ENCODE data around the gene ERBB4.

DNA sequence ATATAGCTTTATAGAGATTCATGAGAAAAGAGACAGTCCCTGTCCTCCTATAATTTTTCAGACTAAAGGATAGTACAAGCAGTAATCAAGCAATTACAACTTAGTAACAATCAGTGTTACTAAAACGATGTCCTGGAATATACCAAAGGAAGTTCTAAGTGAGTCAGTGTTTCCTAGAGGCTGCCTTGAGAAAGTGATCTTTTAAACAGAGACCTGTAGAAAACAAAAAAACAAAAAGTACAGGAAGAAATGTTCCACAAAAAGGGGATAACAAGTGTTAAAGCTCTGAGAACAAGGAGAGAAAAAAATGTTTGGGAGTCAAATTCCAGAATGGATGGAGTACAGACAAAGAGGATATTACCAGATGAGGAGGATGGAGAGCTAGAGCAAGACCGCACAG, 556.4 kb downstream of the ERBB4 start:
- TF ChIP-seq TOX (CRISPR knock-in tag; IDR thresholded peaks at IDR 0.05; ENCODE audit: borderline replicate concordance) (no peak), BACH2 (CRISPR knock-in tag; IDR thresholded peaks at IDR 0.05; ENCODE audit: borderline replicate concordance) (no peak), ZFP30 (CRISPR knock-in tag; IDR thresholded peaks at IDR 0.05) (no peak)
- TF ChIP-seq, protein P1, sequence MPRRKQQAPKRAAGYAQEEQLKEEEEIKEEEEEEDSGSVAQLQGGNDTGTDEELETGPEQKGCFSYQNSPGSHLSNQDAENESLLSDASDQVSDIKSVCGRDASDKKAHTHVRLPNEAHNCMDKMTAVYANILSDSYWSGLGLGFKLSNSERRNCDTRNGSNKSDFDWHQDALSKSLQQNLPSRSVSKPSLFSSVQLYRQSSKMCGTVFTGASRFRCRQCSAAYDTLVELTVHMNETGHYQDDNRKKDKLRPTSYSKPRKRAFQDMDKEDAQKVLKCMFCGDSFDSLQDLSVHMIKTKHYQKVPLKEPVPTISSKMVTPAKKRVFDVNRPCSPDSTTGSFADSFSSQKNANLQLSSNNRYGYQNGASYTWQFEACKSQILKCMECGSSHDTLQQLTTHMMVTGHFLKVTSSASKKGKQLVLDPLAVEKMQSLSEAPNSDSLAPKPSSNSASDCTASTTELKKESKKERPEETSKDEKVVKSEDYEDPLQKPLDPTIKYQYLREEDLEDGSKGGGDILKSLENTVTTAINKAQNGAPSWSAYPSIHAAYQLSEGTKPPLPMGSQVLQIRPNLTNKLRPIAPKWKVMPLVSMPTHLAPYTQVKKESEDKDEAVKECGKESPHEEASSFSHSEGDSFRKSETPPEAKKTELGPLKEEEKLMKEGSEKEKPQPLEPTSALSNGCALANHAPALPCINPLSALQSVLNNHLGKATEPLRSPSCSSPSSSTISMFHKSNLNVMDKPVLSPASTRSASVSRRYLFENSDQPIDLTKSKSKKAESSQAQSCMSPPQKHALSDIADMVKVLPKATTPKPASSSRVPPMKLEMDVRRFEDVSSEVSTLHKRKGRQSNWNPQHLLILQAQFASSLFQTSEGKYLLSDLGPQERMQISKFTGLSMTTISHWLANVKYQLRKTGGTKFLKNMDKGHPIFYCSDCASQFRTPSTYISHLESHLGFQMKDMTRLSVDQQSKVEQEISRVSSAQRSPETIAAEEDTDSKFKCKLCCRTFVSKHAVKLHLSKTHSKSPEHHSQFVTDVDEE (CRISPR knock-in tag; IDR thresholded peaks at IDR 0.05): no peak

Data from SK-N-SH treated with all-trans-retinoic acid at 6 μM for 48 hours (cell line).